GM23338 (cell line): ENCODE measurements around the gene PDIA6. TPM values are rescaled to one million over a fixed set of nuclear protein-coding genes. Genes with fewer than 3 reads are reported as not detected.

Experiments
- ATAC-seq: fragments of 200-7000 bp; cut with Tn5 transposase; 3 replicates; pipeline ENCODE4 v1.9.1; 2020
- DNase-seq: peaks from one replicate; pipeline ENCODE4 v3.0.0-alpha.2; 2015; ENCODE audit warnings: low spot score
- H2AFZ ChIP-seq: fragments of 200-600 bp; sonication (generic); 2 replicates; pipeline ENCODE4 v1.8.0; 2016; ENCODE audit warnings: antibody characterized with exemption, mild to moderate bottlenecking, moderate library complexity
- H3F3A ChIP-seq: fragments of 200-600 bp; sonication (generic); replicated peaks from 2 replicates; pipeline ENCODE4 v1.8.0; 2017; ENCODE audit warnings: antibody characterized with exemption, mixed run types, low read depth
- H3K27ac ChIP-seq: fragments of 200-600 bp; sonication (generic); 2 replicates; pipeline ENCODE4 v1.6.1; 2016; ENCODE audit warnings: low read depth
- H3K27me3 ChIP-seq: fragments of 200-600 bp; sonication (generic); 2 replicates; pipeline ENCODE4 v1.8.0; 2016; ENCODE audit warnings: mild to moderate bottlenecking, mixed run types, moderate library complexity; ENCODE audit not compliant: insufficient read depth
- H3K36me3 ChIP-seq: fragments of 200-600 bp; sonication (generic); 2 replicates; pipeline ENCODE4 v1.8.0; 2016; ENCODE audit warnings: mild to moderate bottlenecking; ENCODE audit not compliant: insufficient read depth
- H3K4me1 ChIP-seq: fragments of 200-600 bp; sonication (generic); 2 replicates; pipeline ENCODE4 v1.8.0; 2016; ENCODE audit warnings: mild to moderate bottlenecking, moderate library complexity; ENCODE audit not compliant: insufficient read depth
- H3K4me2 ChIP-seq: fragments of 200-600 bp; sonication (generic); 2 replicates; pipeline ENCODE4 v1.7.1; 2017; ENCODE audit warnings: mixed run types
- H3K4me3 ChIP-seq: fragments of 200-600 bp; sonication (generic); 2 replicates; pipeline ENCODE4 v1.6.1; 2016; ENCODE audit warnings: mixed run types
- H3K79me2 ChIP-seq: fragments of 200-600 bp; sonication (generic); replicated peaks from 2 replicates; pipeline ENCODE4 v1.8.0; 2017; ENCODE audit warnings: mild to moderate bottlenecking; ENCODE audit not compliant: insufficient read depth
- H3K9me2 ChIP-seq: fragments of 200-600 bp; sonication (generic); 2 replicates; pipeline ENCODE4 v1.8.0; 2017; ENCODE audit not compliant: insufficient read depth
- H4K20me1 ChIP-seq: fragments of 200-600 bp; sonication (generic); replicated peaks from 2 replicates; pipeline ENCODE4 v1.8.0; 2017; ENCODE audit warnings: mild to moderate bottlenecking; ENCODE audit not compliant: insufficient read depth
- H3K27ac Mint-ChIP-seq: 2 replicates; pipeline ENCODE4 v1.8.0; 2020; ENCODE audit warnings: inconsistent platforms, mild to moderate bottlenecking, moderate library complexity, mixed read lengths
- H3K27me3 Mint-ChIP-seq: 3 replicates; pipeline ENCODE4 v1.8.0; 2022; ENCODE audit warnings: low read depth, mild to moderate bottlenecking, moderate library complexity, mixed read lengths, inconsistent platforms; ENCODE audit not compliant: insufficient read depth, poor library complexity
- H3K36me3 Mint-ChIP-seq: 3 replicates; pipeline ENCODE4 v1.8.0; 2021; ENCODE audit warnings: low read depth, mild to moderate bottlenecking, inconsistent platforms, moderate library complexity, mixed read lengths
- H3K4me1 Mint-ChIP-seq: 3 replicates; pipeline ENCODE4 v1.8.0; 2020; ENCODE audit warnings: mild to moderate bottlenecking, inconsistent platforms, mixed read lengths
- H3K4me3 Mint-ChIP-seq: 3 replicates; pipeline ENCODE4 v1.8.0; 2021; ENCODE audit warnings: moderate library complexity, mild to moderate bottlenecking, inconsistent platforms, mixed read lengths
- H3K9me3 Mint-ChIP-seq: 3 replicates; pipeline ENCODE4 v1.8.0; 2020; ENCODE audit warnings: moderate library complexity, mild to moderate bottlenecking, inconsistent platforms, mixed read lengths
- CREB1 ChIP-seq: fragments of 250-450 bp; sonication (Bioruptor Pico); IDR thresholded peaks from 2 replicates; pipeline ENCODE4 v1.5.0; 2020; ENCODE audit warnings: low read depth, mild to moderate bottlenecking, moderate library complexity
- EZH2phosphoT487 ChIP-seq: fragments of 200-600 bp; sonication (generic); IDR thresholded peaks from one replicate; pipeline ENCODE4 v1.8.1; 2018; ENCODE audit warnings: antibody characterized with exemption; ENCODE audit not compliant: unreplicated experiment
- POLR2AphosphoS5 ChIP-seq: IDR thresholded peaks from 2 replicates; pipeline ENCODE4 v1.6.1; 2016; ENCODE audit warnings: antibody characterized with exemption, low read depth
- STAT1 ChIP-seq: IDR thresholded peaks from one replicate; pipeline ENCODE4 v1.6.1; 2016; ENCODE audit warnings: antibody characterized with exemption; ENCODE audit not compliant: unreplicated experiment
- ZNF331 ChIP-seq: fragments of 250-450 bp; sonication (Bioruptor Pico); IDR thresholded peaks from 2 replicates; pipeline ENCODE4 v1.5.0; 2020; ENCODE audit warnings: low read depth, mild to moderate bottlenecking, moderate library complexity
- polyA plus RNA-seq: library from polyadenylated mRNA; unstranded; fragments of >200 nt; fragmentation: Nextera tagmentation; extraction: Ambion mirVana; gene quantifications from 2 replicates; pipeline ENCODE4 v1.2.1, GENCODE V29; 2016
- total RNA-seq: library from RNA; depleted of rRNA; stranded (reverse); fragments of >200 nt; shearing (Covaris generic); gene quantifications from 2 replicates; pipeline ENCODE4 v1.2.3, GENCODE V29; 2014
- TF ChIP-seq, protein P1 (sequence below): fragments of 250-450 bp; sonication (Bioruptor Pico); IDR thresholded peaks from 2 replicates; pipeline ENCODE4 v1.5.0; 2020; ENCODE audit warnings: mild to moderate bottlenecking, moderate library complexity
- TF ChIP-seq, protein P2 (sequence below): IDR thresholded peaks from 2 replicates; pipeline ENCODE4 v1.6.1; 2016; ENCODE audit warnings: antibody characterized with exemption
- TF ChIP-seq, protein P3 (sequence below): IDR thresholded peaks from one replicate; pipeline ENCODE4 v1.6.1; 2018; ENCODE audit warnings: antibody characterized with exemption; ENCODE audit not compliant: unreplicated experiment

The PDIA6 gene
- total and polyA plus RNA-seq, 2 experiments from 2014 or later: 331 to 382 TPM

DNA sequence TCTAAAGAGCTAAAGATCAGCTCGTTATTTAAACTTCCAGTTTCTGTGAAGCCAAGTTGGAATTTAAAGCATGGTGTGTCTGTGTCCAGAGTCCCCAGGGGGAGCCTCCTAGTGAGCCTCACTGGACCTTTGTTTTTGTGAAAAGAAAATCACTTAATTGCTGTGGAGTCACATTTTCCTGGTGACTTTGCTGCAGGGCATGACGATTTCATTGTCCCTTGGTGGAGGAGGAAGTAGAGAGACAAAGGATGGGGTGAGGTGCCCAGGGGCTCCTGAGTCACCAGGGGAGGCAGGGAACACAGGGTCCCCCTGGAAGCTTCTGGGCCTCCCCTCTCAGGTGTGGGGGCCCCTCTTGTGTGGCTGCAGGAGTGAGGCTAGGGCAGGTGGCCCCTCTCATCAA is 71.4 kb downstream of the PDIA6 start (continued):
- TF ChIP-seq, protein P1, sequence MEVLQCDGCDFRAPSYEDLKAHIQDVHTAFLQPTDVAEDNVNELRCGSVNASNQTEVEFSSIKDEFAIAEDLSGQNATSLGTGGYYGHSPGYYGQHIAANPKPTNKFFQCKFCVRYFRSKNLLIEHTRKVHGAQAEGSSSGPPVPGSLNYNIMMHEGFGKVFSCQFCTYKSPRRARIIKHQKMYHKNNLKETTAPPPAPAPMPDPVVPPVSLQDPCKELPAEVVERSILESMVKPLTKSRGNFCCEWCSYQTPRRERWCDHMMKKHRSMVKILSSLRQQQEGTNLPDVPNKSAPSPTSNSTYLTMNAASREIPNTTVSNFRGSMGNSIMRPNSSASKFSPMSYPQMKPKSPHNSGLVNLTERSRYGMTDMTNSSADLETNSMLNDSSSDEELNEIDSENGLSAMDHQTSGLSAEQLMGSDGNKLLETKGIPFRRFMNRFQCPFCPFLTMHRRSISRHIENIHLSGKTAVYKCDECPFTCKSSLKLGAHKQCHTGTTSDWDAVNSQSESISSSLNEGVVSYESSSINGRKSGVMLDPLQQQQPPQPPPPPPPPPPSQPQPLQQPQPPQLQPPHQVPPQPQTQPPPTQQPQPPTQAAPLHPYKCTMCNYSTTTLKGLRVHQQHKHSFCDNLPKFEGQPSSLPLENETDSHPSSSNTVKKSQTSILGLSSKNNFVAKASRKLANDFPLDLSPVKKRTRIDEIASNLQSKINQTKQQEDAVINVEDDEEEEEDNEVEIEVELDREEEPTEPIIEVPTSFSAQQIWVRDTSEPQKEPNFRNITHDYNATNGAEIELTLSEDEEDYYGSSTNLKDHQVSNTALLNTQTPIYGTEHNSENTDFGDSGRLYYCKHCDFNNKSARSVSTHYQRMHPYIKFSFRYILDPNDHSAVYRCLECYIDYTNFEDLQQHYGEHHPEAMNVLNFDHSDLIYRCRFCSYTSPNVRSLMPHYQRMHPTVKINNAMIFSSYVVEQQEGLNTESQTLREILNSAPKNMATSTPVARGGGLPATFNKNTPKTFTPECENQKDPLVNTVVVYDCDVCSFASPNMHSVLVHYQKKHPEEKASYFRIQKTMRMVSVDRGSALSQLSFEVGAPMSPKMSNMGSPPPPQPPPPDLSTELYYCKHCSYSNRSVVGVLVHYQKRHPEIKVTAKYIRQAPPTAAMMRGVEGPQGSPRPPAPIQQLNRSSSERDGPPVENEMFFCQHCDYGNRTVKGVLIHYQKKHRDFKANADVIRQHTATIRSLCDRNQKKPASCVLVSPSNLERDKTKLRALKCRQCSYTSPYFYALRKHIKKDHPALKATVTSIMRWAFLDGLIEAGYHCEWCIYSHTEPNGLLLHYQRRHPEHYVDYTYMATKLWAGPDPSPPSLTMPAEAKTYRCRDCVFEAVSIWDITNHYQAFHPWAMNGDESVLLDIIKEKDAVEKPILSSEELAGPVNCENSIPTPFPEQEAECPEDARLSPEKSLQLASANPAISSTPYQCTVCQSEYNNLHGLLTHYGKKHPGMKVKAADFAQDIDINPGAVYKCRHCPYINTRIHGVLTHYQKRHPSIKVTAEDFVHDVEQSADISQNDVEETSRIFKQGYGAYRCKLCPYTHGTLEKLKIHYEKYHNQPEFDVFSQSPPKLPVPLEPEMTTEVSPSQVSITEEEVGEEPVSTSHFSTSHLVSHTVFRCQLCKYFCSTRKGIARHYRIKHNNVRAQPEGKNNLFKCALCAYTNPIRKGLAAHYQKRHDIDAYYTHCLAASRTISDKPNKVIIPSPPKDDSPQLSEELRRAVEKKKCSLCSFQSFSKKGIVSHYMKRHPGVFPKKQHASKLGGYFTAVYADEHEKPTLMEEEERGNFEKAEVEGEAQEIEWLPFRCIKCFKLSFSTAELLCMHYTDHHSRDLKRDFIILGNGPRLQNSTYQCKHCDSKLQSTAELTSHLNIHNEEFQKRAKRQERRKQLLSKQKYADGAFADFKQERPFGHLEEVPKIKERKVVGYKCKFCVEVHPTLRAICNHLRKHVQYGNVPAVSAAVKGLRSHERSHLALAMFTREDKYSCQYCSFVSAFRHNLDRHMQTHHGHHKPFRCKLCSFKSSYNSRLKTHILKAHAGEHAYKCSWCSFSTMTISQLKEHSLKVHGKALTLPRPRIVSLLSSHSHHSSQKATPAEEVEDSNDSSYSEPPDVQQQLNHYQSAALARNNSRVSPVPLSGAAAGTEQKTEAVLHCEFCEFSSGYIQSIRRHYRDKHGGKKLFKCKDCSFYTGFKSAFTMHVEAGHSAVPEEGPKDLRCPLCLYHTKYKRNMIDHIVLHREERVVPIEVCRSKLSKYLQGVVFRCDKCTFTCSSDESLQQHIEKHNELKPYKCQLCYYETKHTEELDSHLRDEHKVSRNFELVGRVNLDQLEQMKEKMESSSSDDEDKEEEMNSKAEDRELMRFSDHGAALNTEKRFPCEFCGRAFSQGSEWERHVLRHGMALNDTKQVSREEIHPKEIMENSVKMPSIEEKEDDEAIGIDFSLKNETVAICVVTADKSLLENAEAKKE (CRISPR knock-in tag): no peak

DNA sequence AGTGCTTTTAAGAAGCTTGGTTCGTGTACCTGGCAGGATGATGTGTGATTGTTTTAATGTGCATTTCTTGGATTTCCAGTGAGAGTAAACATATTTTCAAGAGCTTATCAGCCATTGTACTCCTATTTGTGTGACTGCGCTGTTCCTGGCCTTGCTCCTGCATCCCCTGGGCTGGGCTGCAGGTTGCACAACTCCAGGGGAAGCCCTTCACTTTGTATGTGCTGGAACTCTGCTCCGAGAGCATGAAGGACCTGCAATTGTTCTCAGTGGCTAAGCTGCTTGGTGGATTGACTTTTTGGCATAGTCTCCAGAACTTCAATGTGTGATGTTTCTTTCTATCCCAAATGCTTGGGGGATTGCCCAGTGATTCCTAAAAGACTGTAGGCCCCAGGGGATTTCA is 72.4 kb downstream of the PDIA6 start:
- no peak overlapping the region for H3K27ac Mint-ChIP-seq
- Histone ChIP-seq H3K27ac (no peak overlapping the region), H3K79me2 (no peaks in the 10 kb centered on the region), H3K4me2 (no peak overlapping the region), H3K27me3 (no peaks in the 10 kb centered on the region), H3F3A (no peaks in the 10 kb centered on the region), H3K4me1 (no peaks in the 10 kb centered on the region), H3K4me3 (no peak overlapping the region), H3K36me3 (no peaks in the 10 kb centered on the region), H3K9me2 (no peaks in the 10 kb centered on the region), H2AFZ (no peak overlapping the region), H4K20me1 (no peaks in the 10 kb centered on the region)
- no peaks in the 10 kb centered on the region for H3K9me3 Mint-ChIP-seq
- DNase-seq: no peak
- no peak for ATAC-seq
- H3K27me3 Mint-ChIP-seq: peaks cover 2% of the 10 kb centered on the region
- H3K4me3 Mint-ChIP-seq: no peak overlapping the region
- no peaks in the 10 kb centered on the region for H3K36me3 Mint-ChIP-seq
- H3K4me1 Mint-ChIP-seq: no peaks in the 10 kb centered on the region
- TF ChIP-seq EZH2phosphoT487 (no peak), CREB1 (CRISPR knock-in tag) (no peak), POLR2AphosphoS5 (no peak), STAT1 (no peak), ZNF331 (CRISPR knock-in tag) (no peak)
- TF ChIP-seq, protein P2, sequence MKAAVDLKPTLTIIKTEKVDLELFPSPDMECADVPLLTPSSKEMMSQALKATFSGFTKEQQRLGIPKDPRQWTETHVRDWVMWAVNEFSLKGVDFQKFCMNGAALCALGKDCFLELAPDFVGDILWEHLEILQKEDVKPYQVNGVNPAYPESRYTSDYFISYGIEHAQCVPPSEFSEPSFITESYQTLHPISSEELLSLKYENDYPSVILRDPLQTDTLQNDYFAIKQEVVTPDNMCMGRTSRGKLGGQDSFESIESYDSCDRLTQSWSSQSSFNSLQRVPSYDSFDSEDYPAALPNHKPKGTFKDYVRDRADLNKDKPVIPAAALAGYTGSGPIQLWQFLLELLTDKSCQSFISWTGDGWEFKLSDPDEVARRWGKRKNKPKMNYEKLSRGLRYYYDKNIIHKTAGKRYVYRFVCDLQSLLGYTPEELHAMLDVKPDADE: no peak
- TF ChIP-seq, protein P3, sequence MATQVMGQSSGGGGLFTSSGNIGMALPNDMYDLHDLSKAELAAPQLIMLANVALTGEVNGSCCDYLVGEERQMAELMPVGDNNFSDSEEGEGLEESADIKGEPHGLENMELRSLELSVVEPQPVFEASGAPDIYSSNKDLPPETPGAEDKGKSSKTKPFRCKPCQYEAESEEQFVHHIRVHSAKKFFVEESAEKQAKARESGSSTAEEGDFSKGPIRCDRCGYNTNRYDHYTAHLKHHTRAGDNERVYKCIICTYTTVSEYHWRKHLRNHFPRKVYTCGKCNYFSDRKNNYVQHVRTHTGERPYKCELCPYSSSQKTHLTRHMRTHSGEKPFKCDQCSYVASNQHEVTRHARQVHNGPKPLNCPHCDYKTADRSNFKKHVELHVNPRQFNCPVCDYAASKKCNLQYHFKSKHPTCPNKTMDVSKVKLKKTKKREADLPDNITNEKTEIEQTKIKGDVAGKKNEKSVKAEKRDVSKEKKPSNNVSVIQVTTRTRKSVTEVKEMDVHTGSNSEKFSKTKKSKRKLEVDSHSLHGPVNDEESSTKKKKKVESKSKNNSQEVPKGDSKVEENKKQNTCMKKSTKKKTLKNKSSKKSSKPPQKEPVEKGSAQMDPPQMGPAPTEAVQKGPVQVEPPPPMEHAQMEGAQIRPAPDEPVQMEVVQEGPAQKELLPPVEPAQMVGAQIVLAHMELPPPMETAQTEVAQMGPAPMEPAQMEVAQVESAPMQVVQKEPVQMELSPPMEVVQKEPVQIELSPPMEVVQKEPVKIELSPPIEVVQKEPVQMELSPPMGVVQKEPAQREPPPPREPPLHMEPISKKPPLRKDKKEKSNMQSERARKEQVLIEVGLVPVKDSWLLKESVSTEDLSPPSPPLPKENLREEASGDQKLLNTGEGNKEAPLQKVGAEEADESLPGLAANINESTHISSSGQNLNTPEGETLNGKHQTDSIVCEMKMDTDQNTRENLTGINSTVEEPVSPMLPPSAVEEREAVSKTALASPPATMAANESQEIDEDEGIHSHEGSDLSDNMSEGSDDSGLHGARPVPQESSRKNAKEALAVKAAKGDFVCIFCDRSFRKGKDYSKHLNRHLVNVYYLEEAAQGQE: no peak
